Measurements from ENCODE around the gene ABI2. TPM values are rescaled to one million over a fixed set of nuclear protein-coding genes. Genes with fewer than 3 reads are reported as not detected.

Gene ABI2
- total RNA-seq, 1 donor from 2014 or later, result 24.4 TPM

GRCh38 chr2:203438528-203438927, 110.3 kb downstream of the ABI2 start:
- no peak overlapping the region for H3K4me3 ChIP-seq (ENCODE audit: low read depth, low read length)
- no peak for DNase-seq (ENCODE audit: low read depth)
- no peak for TF ChIP-seq CTCF (conservative IDR thresholded peaks at IDR 0.05; ENCODE audit: low read depth, low read length)

GRCh38 chr2:203440671-203441070, 112.5 kb downstream of the ABI2 start:
- DNase-seq (ENCODE audit: low read depth), result no peak
- H3K4me3 ChIP-seq (ENCODE audit: low read depth, low read length), result no peak overlapping the region
- no peak for TF ChIP-seq CTCF (conservative IDR thresholded peaks at IDR 0.05; ENCODE audit: low read depth, low read length)

GRCh38 chr2:203441463-203441862, 113.3 kb downstream of the ABI2 start:
- TF ChIP-seq CTCF (conservative IDR thresholded peaks at IDR 0.05; ENCODE audit: low read depth, low read length), result no peak
- DNase-seq (ENCODE audit: low read depth), result no peak
- H3K4me3 ChIP-seq (ENCODE audit: low read depth, low read length), result no peak overlapping the region

- DNase-seq (ENCODE audit: low read depth), result no peak
- no peak for TF ChIP-seq CTCF (conservative IDR thresholded peaks at IDR 0.05; ENCODE audit: low read depth, low read length)
- H3K4me3 ChIP-seq (ENCODE audit: low read depth, low read length), result no peak overlapping the region
Measured at GRCh38 chr2:203442463-203442862, 114.3 kb downstream of the ABI2 start.

GRCh38 chr2:203444738-203445137, 116.5 kb downstream of the ABI2 start:
- no peak for TF ChIP-seq CTCF (conservative IDR thresholded peaks at IDR 0.05; ENCODE audit: low read depth, low read length)
- no peak for DNase-seq (ENCODE audit: low read depth)
- H3K4me3 ChIP-seq (ENCODE audit: low read depth, low read length), result no peak overlapping the region

- no peak for TF ChIP-seq CTCF (conservative IDR thresholded peaks at IDR 0.05; ENCODE audit: low read depth, low read length)
- DNase-seq (ENCODE audit: low read depth), result no peak
- no peak overlapping the region for H3K4me3 ChIP-seq (ENCODE audit: low read depth, low read length)
Measured at GRCh38 chr2:203446071-203446481, 117.9 kb downstream of the ABI2 start.

GRCh38 chr2:203446780-203447179, 118.6 kb downstream of the ABI2 start:
- no peak overlapping the region for H3K4me3 ChIP-seq (ENCODE audit: low read depth, low read length)
- DNase-seq (ENCODE audit: low read depth), result no peak
- no peak for TF ChIP-seq CTCF (conservative IDR thresholded peaks at IDR 0.05; ENCODE audit: low read depth, low read length)
